Thyroid gland (tissue), 4 donors: ENCODE data around the gene PPM1H.

Experiments
- CTCF ChIP-seq, 6 experiments: fragments of 200-600 bp in 3 of 6; fragments of 450-650 bp in 3 of 6; sonication (generic) in 3 of 6; IDR thresholded peaks; one replicate each; pipeline ENCODE4 v1.5.1; 2016 to 2019; ENCODE audit warnings: antibody characterized with exemption in 6 of 6, mild to moderate bottlenecking in 2 of 6, inconsistent platforms in 1 of 6, moderate library complexity in 1 of 6
- POLR2A ChIP-seq, 2 donors: fragments of 450-650 bp; IDR thresholded peaks; one replicate each; pipeline ENCODE4 v1.6.1; 2017; ENCODE audit warnings: antibody characterized with exemption in 2 of 2, mild to moderate bottlenecking in 2 of 2, moderate library complexity in 1 of 2

- TF ChIP-seq POLR2A (IDR thresholded peaks at IDR 0.05) = no peak
- TF ChIP-seq CTCF (IDR thresholded peaks at IDR 0.05) = no peak
Measured at GRCh38 chr12:62868820-62869219, 66.1 kb downstream of the PPM1H start.
